AG08396 (cell line): ENCODE measurements around the gene TLK2.

Experiments used
- DNase-seq: peaks from one replicate; pipeline ENCODE4 v3.0.0; 2012; ENCODE audit warnings: low spot score, mixed read lengths

Gene TLK2

GRCh38 chr17:62655656-62656055 is 177.0 kb downstream of the TLK2 start:
- no peak for DNase-seq

- no peak for DNase-seq
Measured at GRCh38 chr17:62656446-62656845, 177.8 kb downstream of the TLK2 start.

- no peak for DNase-seq
Measured at GRCh38 chr17:62657145-62657665, 178.6 kb downstream of the TLK2 start.

- DNase-seq = no peak
Measured at GRCh38 chr17:62657690-62658089, 179.1 kb downstream of the TLK2 start.

- DNase-seq = no peak
Measured at GRCh38 chr17:62658136-62658920, 179.7 kb downstream of the TLK2 start.

GRCh38 chr17:62660629-62661118 is 182.0 kb downstream of the TLK2 start:
- no peak for DNase-seq

GRCh38 chr17:62661337-62661736 is 182.7 kb downstream of the TLK2 start:
- DNase-seq = no peak

GRCh38 chr17:62662855-62663254 is 184.2 kb downstream of the TLK2 start:
- DNase-seq = no peak
